Erythroblast (primary cell): ENCODE results near the gene KIRREL3.

Experiments
- GATA1 ChIP-seq: IDR thresholded peaks from 2 replicates; pipeline ENCODE4 v1.6.1; 2011; ENCODE audit warnings: low read depth, mild to moderate bottlenecking, control low read depth, low read length, moderate library complexity
- POLR2A ChIP-seq: IDR thresholded peaks from 2 replicates; pipeline ENCODE4 v1.6.1; 2011; ENCODE audit warnings: mild to moderate bottlenecking, low read length

DNA sequence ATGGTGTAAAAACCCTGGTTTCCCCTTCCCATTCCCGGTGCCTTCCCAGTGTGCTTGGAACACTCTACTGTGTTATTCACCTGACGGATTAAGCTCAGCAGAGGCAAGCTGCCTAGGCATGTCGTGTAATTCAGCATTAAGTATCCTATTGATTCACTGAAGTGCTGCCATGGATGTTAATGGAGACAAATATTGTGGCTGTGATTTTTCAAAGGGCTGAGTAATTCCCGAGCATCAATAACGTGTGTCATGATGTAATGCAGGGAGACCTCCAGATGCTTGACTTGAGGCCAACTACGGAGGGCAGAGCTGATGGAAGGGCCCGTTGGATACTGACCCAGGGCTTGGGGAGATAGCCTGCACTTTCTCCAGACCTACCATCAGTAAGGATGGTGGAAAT is 376.1 kb downstream of the KIRREL3 start:
- TF ChIP-seq POLR2A (no peak), GATA1 (no peak)
